Neural cell (in vitro differentiated cells): ENCODE data around the gene ZNF638. TPM values are rescaled to one million over a fixed set of nuclear protein-coding genes. Genes with fewer than 3 reads are reported as not detected.

Source experiments
- H2AFZ ChIP-seq: fragments of 200-600, 300-800 bp; sonication (generic), shearing (Covaris generic); 2 replicates; pipeline ENCODE4 v1.6.0; 2014; ENCODE audit warnings: low read depth, mild to moderate bottlenecking, antibody characterized with exemption, low read length, moderate library complexity
- H3F3A ChIP-seq: fragments of 200-600 bp; shearing (Covaris generic); 2 replicates; pipeline ENCODE4 v1.6.1; 2016; ENCODE audit warnings: mild to moderate bottlenecking, moderate library complexity, mixed read lengths, antibody characterized with exemption, low read length; ENCODE audit not compliant: insufficient read depth, poor library complexity, severe bottlenecking
- H3K27ac ChIP-seq: fragments of 200-600, 300-800 bp; sonication (generic), shearing (Covaris generic); 2 replicates; pipeline ENCODE4 v1.5.1; 2014; ENCODE audit warnings: mild to moderate bottlenecking, low read length, moderate library complexity
- H3K27me3 ChIP-seq: fragments of 300-800, 200-600 bp; sonication (generic), shearing (Covaris generic); 2 replicates; pipeline ENCODE4 v1.6.0; 2014; ENCODE audit warnings: mild to moderate bottlenecking, low read depth, low read length, moderate library complexity; ENCODE audit not compliant: insufficient read depth
- H3K36me3 ChIP-seq: fragments of 300-800, 200-600 bp; sonication (generic), shearing (Covaris generic); 2 replicates; pipeline ENCODE4 v1.5.1; 2014; ENCODE audit warnings: mild to moderate bottlenecking, antibody characterized with exemption, low read length, moderate library complexity; ENCODE audit not compliant: insufficient read depth
- H3K4me2 ChIP-seq: fragments of 300-800, 200-600 bp; sonication (generic), shearing (Covaris generic); 2 replicates; pipeline ENCODE4 v1.6.0; 2014; ENCODE audit warnings: mild to moderate bottlenecking, low read length
- H3K4me3 ChIP-seq: fragments of 300-800, 200-600 bp; sonication (generic), shearing (Covaris generic); 2 replicates; pipeline ENCODE4 v1.5.1; 2014; ENCODE audit warnings: mild to moderate bottlenecking, low read length, moderate library complexity
- H3K79me2 ChIP-seq: fragments of 200-600 bp; shearing (Covaris generic); replicated peaks from 2 replicates; pipeline ENCODE4 v1.6.0; 2014; ENCODE audit warnings: mild to moderate bottlenecking, low read length, moderate library complexity; ENCODE audit not compliant: insufficient read depth
- H3K9ac ChIP-seq: fragments of 300-800, 200-600 bp; sonication (generic), shearing (Covaris generic); 2 replicates; pipeline ENCODE4 v1.6.1; 2016; ENCODE audit warnings: mild to moderate bottlenecking, low read length, mixed read lengths
- H3K9me2 ChIP-seq: fragments of 200-600 bp; shearing (Covaris generic); 2 replicates; pipeline ENCODE4 v1.6.1; 2016; ENCODE audit warnings: mild to moderate bottlenecking, low read length, mixed read lengths; ENCODE audit not compliant: insufficient read depth
- H3K9me3 ChIP-seq: fragments of 200-600, 300-800 bp; sonication (generic), shearing (Covaris generic); 2 replicates; pipeline ENCODE4 v1.6.1; 2016; ENCODE audit warnings: mild to moderate bottlenecking, mixed run types, low read length, moderate library complexity, mixed read lengths
- H4K20me1 ChIP-seq: fragments of 200-600 bp; shearing (Covaris generic); 2 replicates; pipeline ENCODE4 v1.6.1; 2016; ENCODE audit warnings: mild to moderate bottlenecking, mixed run types; ENCODE audit not compliant: insufficient read depth
- CTCF ChIP-seq: fragments of 450-650 bp; IDR thresholded peaks from 2 replicates; pipeline ENCODE4 v1.5.1; 2014; ENCODE audit warnings: antibody characterized with exemption, mild to moderate bottlenecking, moderate library complexity; ENCODE audit not compliant: poor library complexity, severe bottlenecking
- EP300 ChIP-seq: fragments of 450-650 bp; conservative IDR thresholded peaks from 2 replicates; pipeline ENCODE4 v1.6.1; 2014; ENCODE audit warnings: antibody characterized with exemption, mild to moderate bottlenecking, moderate library complexity; ENCODE audit not compliant: poor library complexity, severe bottlenecking
- EZH2 ChIP-seq: fragments of 200-600, 300-800 bp; shearing (Covaris generic), sonication (generic); IDR thresholded peaks from 2 replicates; pipeline ENCODE4 v1.6.1; 2014; ENCODE audit warnings: antibody characterized with exemption, low read length, borderline replicate concordance, mild to moderate bottlenecking; ENCODE audit not compliant: insufficient read depth, poor library complexity, severe bottlenecking
- MXI1 ChIP-seq: fragments of 450-650 bp; conservative IDR thresholded peaks from 2 replicates; pipeline ENCODE4 v1.6.1; 2014; ENCODE audit warnings: antibody characterized with exemption, mild to moderate bottlenecking; ENCODE audit not compliant: poor library complexity, severe bottlenecking
- POLR2AphosphoS5 ChIP-seq: IDR thresholded peaks from 2 replicates; pipeline ENCODE4 v1.6.1; 2012
- RAD21 ChIP-seq: fragments of 450-650 bp; conservative IDR thresholded peaks from 2 replicates; pipeline ENCODE4 v1.6.1; 2014; ENCODE audit warnings: antibody characterized with exemption, mild to moderate bottlenecking, moderate library complexity
- REST ChIP-seq: IDR thresholded peaks from 2 replicates; pipeline ENCODE4 v1.6.1; 2012; ENCODE audit warnings: borderline replicate concordance
- SMC3 ChIP-seq: fragments of 450-650 bp; conservative IDR thresholded peaks from 2 replicates; pipeline ENCODE4 v1.6.1; 2014; ENCODE audit warnings: antibody characterized with exemption, mild to moderate bottlenecking, moderate library complexity; ENCODE audit not compliant: poor library complexity
- TAF1 ChIP-seq: IDR thresholded peaks from 2 replicates; pipeline ENCODE4 v1.6.1; 2012; ENCODE audit warnings: low read depth
- polyA plus RNA-seq: library from polyadenylated mRNA; depleted of rRNA; stranded (reverse); fragments of >200 nt; gene quantifications from 2 replicates; pipeline ENCODE4 v1.2.3, GENCODE V29; 2014

Gene ZNF638
- polyA plus RNA-seq, 1 donor from 2014 or later: 308 TPM

GRCh38 chr2:71281950-71282349 lies 49.6 kb upstream of the ZNF638 start:
- Histone ChIP-seq H3K4me2 (no peak overlapping the region), H3K36me3 (no peaks in the 10 kb centered on the region), H3K27ac (no peak overlapping the region), H3K9ac (no peak overlapping the region), H3K9me3 (no peaks in the 10 kb centered on the region), H4K20me1 (no peaks in the 10 kb centered on the region), H2AFZ (no peak overlapping the region), H3K79me2 (no peaks in the 10 kb centered on the region), H3K4me3 (no peak overlapping the region), H3K27me3 (peaks cover 19% of the 10 kb centered on the region), H3K9me2 (no peaks in the 10 kb centered on the region), H3F3A (no peaks in the 10 kb centered on the region)
- TF ChIP-seq RAD21: no peak
- TF ChIP-seq MXI1: no peak
- TF ChIP-seq CTCF: no peak
- TF ChIP-seq EP300: no peak
- no peak for TF ChIP-seq TAF1
- no peak for TF ChIP-seq REST
- no peak for TF ChIP-seq SMC3
- no peak for TF ChIP-seq EZH2
- TF ChIP-seq POLR2AphosphoS5: no peak

GRCh38 chr2:71282493-71282892 lies 49.1 kb upstream of the ZNF638 start:
- Histone ChIP-seq H2AFZ (no peak overlapping the region), H3K27ac (no peak overlapping the region), H3K9me3 (no peaks in the 10 kb centered on the region), H3K4me2 (no peak overlapping the region), H3K4me3 (no peak overlapping the region), H3K79me2 (no peaks in the 10 kb centered on the region), H3K9me2 (no peaks in the 10 kb centered on the region), H3K9ac (no peak overlapping the region), H4K20me1 (no peaks in the 10 kb centered on the region), H3K27me3 (peaks cover 14% of the 10 kb centered on the region), H3F3A (no peaks in the 10 kb centered on the region), H3K36me3 (no peaks in the 10 kb centered on the region)
- TF ChIP-seq TAF1 (no peak), REST (no peak), SMC3 (no peak), EP300 (no peak), MXI1 (no peak), POLR2AphosphoS5 (no peak), CTCF (no peak), EZH2 (no peak), RAD21 (no peak)
